Breast epithelium (tissue), 3 donors: ENCODE measurements around the gene GAS7.

Experiments
- CTCF ChIP-seq, 3 donors: fragments of 450-650 bp; IDR thresholded peaks; one replicate each; pipeline ENCODE4 v1.5.1; 2016 to 2017; ENCODE audit warnings: antibody characterized with exemption in 3 of 3, mild to moderate bottlenecking in 3 of 3, moderate library complexity in 3 of 3
- POLR2A ChIP-seq: fragments of 450-650 bp; IDR thresholded peaks from one replicate; pipeline ENCODE4 v1.6.1; 2016; ENCODE audit warnings: antibody characterized with exemption, mild to moderate bottlenecking, moderate library complexity
- POLR2AphosphoS5 ChIP-seq, 3 donors: sonication (generic); formaldehyde crosslinking; IDR thresholded peaks; one replicate each; pipeline ENCODE4 v1.6.1; 2017; ENCODE audit warnings: antibody characterized with exemption in 3 of 3

GRCh38 chr17:10069301-10069700 is 129.1 kb downstream of the GAS7 start:
- TF ChIP-seq CTCF (IDR thresholded peaks at IDR 0.05) = no peak
- no peak for TF ChIP-seq POLR2A
- peak in 1 of 3 donors; percentile 28 for TF ChIP-seq POLR2AphosphoS5 (IDR thresholded peaks at IDR 0.05)
